Cardiac muscle cell (in vitro differentiated cells and primary cell): Measurements from ENCODE around the gene DOCK7. TPM values are rescaled to one million over a fixed set of nuclear protein-coding genes. Genes with fewer than 3 reads are reported as not detected.

ENCODE experiments used
- DNase-seq, 2 donors: peaks; one replicate each; pipeline versions ENCODE4 v3.0.0 to v3.0.0-alpha.2; 2010 to 2017; ENCODE audit warnings: low read depth in 1 of 2, low spot score in 1 of 2
- H3K27ac ChIP-seq: fragments of 200-600 bp; sonication (generic); 2 replicates; pipeline ENCODE4 v1.5.1; 2016
- H3K27me3 ChIP-seq: fragments of 200-600 bp; sonication (generic); 2 replicates; pipeline ENCODE4 v1.6.0; 2016; ENCODE audit warnings: control low read depth
- H3K36me3 ChIP-seq: fragments of 200-600 bp; sonication (generic); 2 replicates; pipeline ENCODE4 v1.5.1; 2016; ENCODE audit warnings: control low read depth
- H3K4me1 ChIP-seq: fragments of 200-600 bp; sonication (generic); 2 replicates; pipeline ENCODE4 v1.8.1; 2017; ENCODE audit warnings: low read depth, mild to moderate bottlenecking, mixed run types
- H3K4me3 ChIP-seq: fragments of 200-600 bp; sonication (generic); 2 replicates; pipeline ENCODE4 v1.5.1; 2016; ENCODE audit warnings: mild to moderate bottlenecking
- H3K9me3 ChIP-seq: fragments of 200-600 bp; sonication (generic); 2 replicates; pipeline ENCODE4 v1.5.1; 2017; ENCODE audit warnings: low read depth, mild to moderate bottlenecking, control low read depth
- polyA plus RNA-seq: library from polyadenylated mRNA; unstranded; fragments of >200 nt; fragmentation: Nextera tagmentation; extraction: Ambion mirVana; gene quantifications from 2 replicates; pipeline ENCODE4 v1.2.1, GENCODE V29; 2016
- total RNA-seq: library from RNA; depleted of rRNA; stranded (reverse); fragments of >200 nt; gene quantifications from 2 replicates; pipeline ENCODE4 v1.2.3, GENCODE V29; 2016
- TF ChIP-seq, protein P1 (sequence below): IDR thresholded peaks from 2 replicates; pipeline ENCODE4 v1.5.1; 2012; ENCODE audit warnings: low read depth, mild to moderate bottlenecking, low read length

DOCK7 gene
- total and polyA plus RNA-seq, 2 experiments from 2014 or later = 17.5 to 79.6 TPM

DNA sequence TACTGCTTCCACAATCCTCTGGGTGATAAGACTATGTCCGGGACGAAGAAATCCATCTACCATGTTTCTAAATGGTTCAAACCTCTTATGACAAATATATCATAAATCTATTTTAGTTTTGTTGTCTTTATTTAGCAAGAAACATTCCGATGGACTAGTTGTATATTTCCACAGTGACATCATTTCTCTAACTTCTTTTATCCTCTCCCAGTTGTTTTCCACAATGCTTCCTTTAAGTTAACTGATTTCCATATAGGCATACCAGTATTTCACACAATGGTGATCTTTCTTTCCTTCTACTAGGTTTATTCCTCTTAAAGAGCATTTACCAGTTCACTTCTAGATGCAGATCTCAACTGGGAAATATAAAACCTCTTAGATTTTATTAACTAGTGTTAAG, 206.5 kb downstream of the DOCK7 start:
- H3K4me3 ChIP-seq = no peak overlapping the region
- no peak overlapping the region for H3K27ac ChIP-seq
- TF ChIP-seq, protein P1, sequence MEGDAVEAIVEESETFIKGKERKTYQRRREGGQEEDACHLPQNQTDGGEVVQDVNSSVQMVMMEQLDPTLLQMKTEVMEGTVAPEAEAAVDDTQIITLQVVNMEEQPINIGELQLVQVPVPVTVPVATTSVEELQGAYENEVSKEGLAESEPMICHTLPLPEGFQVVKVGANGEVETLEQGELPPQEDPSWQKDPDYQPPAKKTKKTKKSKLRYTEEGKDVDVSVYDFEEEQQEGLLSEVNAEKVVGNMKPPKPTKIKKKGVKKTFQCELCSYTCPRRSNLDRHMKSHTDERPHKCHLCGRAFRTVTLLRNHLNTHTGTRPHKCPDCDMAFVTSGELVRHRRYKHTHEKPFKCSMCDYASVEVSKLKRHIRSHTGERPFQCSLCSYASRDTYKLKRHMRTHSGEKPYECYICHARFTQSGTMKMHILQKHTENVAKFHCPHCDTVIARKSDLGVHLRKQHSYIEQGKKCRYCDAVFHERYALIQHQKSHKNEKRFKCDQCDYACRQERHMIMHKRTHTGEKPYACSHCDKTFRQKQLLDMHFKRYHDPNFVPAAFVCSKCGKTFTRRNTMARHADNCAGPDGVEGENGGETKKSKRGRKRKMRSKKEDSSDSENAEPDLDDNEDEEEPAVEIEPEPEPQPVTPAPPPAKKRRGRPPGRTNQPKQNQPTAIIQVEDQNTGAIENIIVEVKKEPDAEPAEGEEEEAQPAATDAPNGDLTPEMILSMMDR = no peak
- no peaks in the 10 kb centered on the region for H3K4me1 ChIP-seq
- no peaks in the 10 kb centered on the region for H3K27me3 ChIP-seq
- no peaks in the 10 kb centered on the region for H3K9me3 ChIP-seq
- peaks cover 18% of the 10 kb centered on the region for H3K36me3 ChIP-seq
- DNase-seq = no peak

DNA sequence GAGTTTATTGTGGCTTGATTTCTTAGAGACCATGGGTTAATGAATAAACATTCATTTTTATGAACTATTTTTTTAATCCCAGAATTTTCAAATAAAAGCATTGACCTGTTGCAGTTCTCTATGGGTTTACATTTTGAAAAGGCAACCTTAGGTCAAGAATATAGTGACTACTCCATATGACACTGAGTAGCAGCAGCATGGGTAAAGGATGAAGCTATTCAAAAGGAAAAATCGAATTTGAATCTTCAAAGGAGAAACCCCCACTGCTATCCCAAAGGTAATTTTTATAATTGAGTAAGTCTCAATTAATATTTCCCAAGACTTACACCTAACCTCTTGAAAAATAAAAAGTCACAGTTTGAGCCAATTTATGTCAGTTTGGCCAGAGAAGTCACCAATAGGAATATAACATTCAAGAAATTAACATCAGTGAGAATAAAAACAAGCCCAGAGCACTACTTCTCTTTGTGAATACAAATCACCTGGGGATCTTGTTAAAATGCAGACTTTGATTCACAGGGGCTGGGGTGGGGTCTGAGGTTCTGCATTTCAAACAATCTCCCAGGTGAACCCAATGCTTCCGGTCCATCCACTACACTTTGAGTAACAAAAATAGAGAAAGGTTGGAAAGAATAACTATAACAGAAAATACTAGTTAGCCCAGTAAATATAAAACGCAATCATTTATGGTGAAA, 211.5 kb downstream of the DOCK7 start:
- TF ChIP-seq, protein P1 = no peak
- H3K4me3 ChIP-seq = no peak overlapping the region

GRCh38 chr1:62467092-62467491, 221.1 kb downstream of the DOCK7 start:
- no peaks in the 10 kb centered on the region for H3K9me3 ChIP-seq
- no peak overlapping the region for H3K27ac ChIP-seq
- TF ChIP-seq, protein P1 = no peak
- DNase-seq = no peak
- no peak overlapping the region for H3K4me3 ChIP-seq
- H3K36me3 ChIP-seq = peaks cover 20% of the 10 kb centered on the region
- no peaks in the 10 kb centered on the region for H3K4me1 ChIP-seq
- H3K27me3 ChIP-seq = no peaks in the 10 kb centered on the region

More for the DNA sequence above, 211.5 kb downstream of the DOCK7 start:
- Histone ChIP-seq H3K36me3 (peaks cover 41% of the 10 kb centered on the region), H3K27ac (no peak overlapping the region), H3K4me1 (no peaks in the 10 kb centered on the region), H3K9me3 (no peaks in the 10 kb centered on the region), H3K27me3 (no peaks in the 10 kb centered on the region)
- no peak for DNase-seq

DNA sequence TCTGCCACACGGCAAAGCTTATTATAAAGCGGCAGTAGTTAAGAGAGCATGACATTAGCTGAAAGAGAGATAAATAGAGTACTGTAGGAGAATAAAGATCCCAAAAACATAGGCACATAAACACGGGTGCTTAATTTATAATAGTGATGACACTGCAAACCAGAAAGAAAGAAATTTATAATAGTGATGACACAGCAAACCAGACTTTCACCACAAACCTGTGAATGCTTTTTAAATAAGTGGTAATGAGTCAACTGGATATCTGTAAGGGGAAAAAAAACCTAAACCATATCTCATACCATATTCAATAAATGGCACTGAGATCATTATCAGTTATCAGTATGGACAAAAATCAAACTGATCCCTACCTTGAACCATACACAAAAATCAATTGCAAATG, 225.8 kb downstream of the DOCK7 start:
- no peak for DNase-seq
- Histone ChIP-seq H3K27ac (no peak overlapping the region), H3K9me3 (no peaks in the 10 kb centered on the region), H3K4me3 (no peak overlapping the region), H3K27me3 (no peaks in the 10 kb centered on the region), H3K4me1 (no peaks in the 10 kb centered on the region), H3K36me3 (peaks cover 12% of the 10 kb centered on the region)
- TF ChIP-seq, protein P1 = no peak

DNA sequence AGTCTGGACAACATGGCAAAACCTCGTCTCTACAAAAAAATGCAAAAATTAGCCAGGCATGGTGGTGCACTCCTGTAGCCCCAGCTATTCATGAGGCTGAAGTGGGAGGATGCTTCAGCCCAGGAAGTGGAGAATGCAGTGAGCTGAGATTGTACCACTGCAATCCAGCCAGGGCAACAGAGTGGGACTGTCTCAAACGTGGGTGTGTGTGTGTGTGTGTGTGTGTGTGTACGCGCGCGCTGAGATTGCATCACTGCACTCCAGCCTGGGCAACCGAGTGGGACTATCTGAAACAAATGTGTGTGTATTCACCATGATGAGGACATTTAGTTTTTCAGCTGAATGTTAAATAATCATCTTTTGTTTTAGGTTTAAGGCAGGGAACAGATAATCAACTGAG, 230.2 kb downstream of the DOCK7 start:
- TF ChIP-seq, protein P1 = no peak
- Histone ChIP-seq H3K27ac (no peak overlapping the region), H3K27me3 (no peaks in the 10 kb centered on the region), H3K9me3 (no peaks in the 10 kb centered on the region), H3K4me3 (no peak overlapping the region), H3K4me1 (no peaks in the 10 kb centered on the region), H3K36me3 (peaks cover 19% of the 10 kb centered on the region)
- DNase-seq = peak in 1 of 2 donors; percentile 23
